ENCODE measurements around the gene SULF2.

GRCh38 chr20:47666304-47666703 is 119.0 kb downstream of the SULF2 start:
- TF ChIP-seq CTCF (conservative IDR thresholded peaks at IDR 0.05) (no peak), EZH2 (IDR thresholded peaks at IDR 0.05; ENCODE audit: low read depth) (no peak)

Measured in PC-9 (cell line).